Uterus (tissue), 4 donors: ENCODE data around the gene GOLGA7B. TPM values are rescaled to one million over a fixed set of nuclear protein-coding genes. Genes with fewer than 3 reads are reported as not detected.

ENCODE experiments used
- DNase-seq, 2 donors: peaks; one replicate each; pipeline ENCODE4 v3.0.0-alpha.2; 2019 to 2020
- H3K27ac ChIP-seq, 2 donors: fragments of 200-600 bp; sonication (generic); 1 replicate in 1 of 2; 2 replicates in 1 of 2; pipeline ENCODE4 v1.5.1; 2016 to 2018
- H3K27me3 ChIP-seq, 2 donors: fragments of 200-600 bp; sonication (generic); one replicate each; pipeline ENCODE4 v1.5.1; 2018 to 2019; ENCODE audit warnings: control low read depth in 1 of 2
- H3K36me3 ChIP-seq, 2 donors: fragments of 200-600 bp; sonication (generic); one replicate each; pipeline ENCODE4 v1.5.1; 2019; ENCODE audit warnings: control low read depth in 1 of 2
- H3K4me1 ChIP-seq, 2 donors: fragments of 200-600 bp; sonication (generic); one replicate each; pipeline ENCODE4 v1.5.1; 2018 to 2019; ENCODE audit warnings: control low read depth in 1 of 2
- H3K4me3 ChIP-seq, 2 donors: fragments of 200-600 bp; sonication (generic); 1 replicate in 1 of 2; 2 replicates in 1 of 2; pipeline ENCODE4 v1.5.1; 2018 to 2019; ENCODE audit warnings: mild to moderate bottlenecking in 1 of 2
- H3K9me3 ChIP-seq, 2 donors: fragments of 200-600 bp; sonication (generic); one replicate each; pipeline ENCODE4 v1.5.1; 2019; ENCODE audit warnings: control low read depth in 1 of 2
- POLR2A ChIP-seq, 2 donors: fragments of 450-650 bp; IDR thresholded peaks; one replicate each; pipeline ENCODE4 v1.6.1; 2016; ENCODE audit warnings: antibody characterized with exemption in 2 of 2, mild to moderate bottlenecking in 1 of 2, moderate library complexity in 1 of 2
- intact Hi-C: fragments of 100-400 bp; cut with DNase I; formaldehyde crosslinking; loops from one replicate; pipeline ENCODE4 v1.15.1; 2023; ENCODE audit warnings: low total_unique reads
- total RNA-seq, 4 donors: library from RNA; depleted of rRNA in 3 of 4; stranded (reverse); fragments of >200 nt in 3 of 4; gene quantifications; one replicate each; pipeline versions ENCODE4 v1.1.0 to v1.2.4, GENCODE V29; 2014 to 2023
- TF ChIP-seq, protein P1 (sequence below), 4 experiments: fragments of 200-600 bp in 2 of 4; fragments of 450-650 bp in 2 of 4; sonication (generic) in 2 of 4; IDR thresholded peaks; one replicate each; pipeline ENCODE4 v1.5.1; 2016 to 2019; ENCODE audit warnings: antibody characterized with exemption in 4 of 4, mild to moderate bottlenecking in 2 of 4, moderate library complexity in 1 of 4
- donor health status: DM: yes; HTN: yes; CAD: no.

GOLGA7B gene
- total RNA-seq, 4 donors from 2014 or later: 0.09 to 3.1 TPM; not detected in 2

DNA sequence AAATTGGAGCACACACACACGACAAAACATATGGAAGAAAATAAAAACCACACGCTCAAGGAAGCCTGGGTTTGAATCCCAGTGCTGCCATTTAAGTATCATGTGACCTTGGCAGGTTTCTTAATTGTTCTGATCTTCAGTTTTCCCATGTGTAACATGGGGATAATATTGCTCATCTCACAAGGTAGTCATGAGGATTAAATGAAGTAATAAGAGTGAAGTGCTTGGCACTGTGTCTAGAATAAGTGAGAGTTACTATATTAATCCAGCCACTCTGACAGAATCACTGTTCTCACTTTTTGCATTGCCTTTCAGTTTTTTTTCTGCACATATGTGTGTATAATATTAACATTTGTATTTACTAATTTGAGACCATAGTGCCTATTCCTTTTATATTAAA lies 43.3 kb downstream of the GOLGA7B start:
- Histone ChIP-seq H3K36me3 (no peaks in the 10 kb centered on the region), H3K4me3 (no peak overlapping the region), H3K27me3 (no peaks in the 10 kb centered on the region), H3K4me1 (no peaks in the 10 kb centered on the region), H3K27ac (no peak overlapping the region), H3K9me3 (no peaks in the 10 kb centered on the region)
- TF ChIP-seq, protein P1, sequence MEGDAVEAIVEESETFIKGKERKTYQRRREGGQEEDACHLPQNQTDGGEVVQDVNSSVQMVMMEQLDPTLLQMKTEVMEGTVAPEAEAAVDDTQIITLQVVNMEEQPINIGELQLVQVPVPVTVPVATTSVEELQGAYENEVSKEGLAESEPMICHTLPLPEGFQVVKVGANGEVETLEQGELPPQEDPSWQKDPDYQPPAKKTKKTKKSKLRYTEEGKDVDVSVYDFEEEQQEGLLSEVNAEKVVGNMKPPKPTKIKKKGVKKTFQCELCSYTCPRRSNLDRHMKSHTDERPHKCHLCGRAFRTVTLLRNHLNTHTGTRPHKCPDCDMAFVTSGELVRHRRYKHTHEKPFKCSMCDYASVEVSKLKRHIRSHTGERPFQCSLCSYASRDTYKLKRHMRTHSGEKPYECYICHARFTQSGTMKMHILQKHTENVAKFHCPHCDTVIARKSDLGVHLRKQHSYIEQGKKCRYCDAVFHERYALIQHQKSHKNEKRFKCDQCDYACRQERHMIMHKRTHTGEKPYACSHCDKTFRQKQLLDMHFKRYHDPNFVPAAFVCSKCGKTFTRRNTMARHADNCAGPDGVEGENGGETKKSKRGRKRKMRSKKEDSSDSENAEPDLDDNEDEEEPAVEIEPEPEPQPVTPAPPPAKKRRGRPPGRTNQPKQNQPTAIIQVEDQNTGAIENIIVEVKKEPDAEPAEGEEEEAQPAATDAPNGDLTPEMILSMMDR (IDR thresholded peaks at IDR 0.05): no peak
- TF ChIP-seq POLR2A (IDR thresholded peaks at IDR 0.05): no peak
- intact Hi-C loops: no loop called here
- DNase-seq: no peak

- Histone ChIP-seq H3K36me3 (no peaks in the 10 kb centered on the region), H3K4me3 (no peak overlapping the region), H3K27ac (no peak overlapping the region), H3K27me3 (no peaks in the 10 kb centered on the region), H3K9me3 (no peaks in the 10 kb centered on the region), H3K4me1 (no peaks in the 10 kb centered on the region)
- DNase-seq: no peak
- no peak for TF ChIP-seq POLR2A (IDR thresholded peaks at IDR 0.05)
- TF ChIP-seq, protein P1 (IDR thresholded peaks at IDR 0.05): no peak
- intact Hi-C loops: no loop called here
These were observed 44.4 kb downstream of the GOLGA7B start for GRCh38 chr10:97894092-97894491.

DNA sequence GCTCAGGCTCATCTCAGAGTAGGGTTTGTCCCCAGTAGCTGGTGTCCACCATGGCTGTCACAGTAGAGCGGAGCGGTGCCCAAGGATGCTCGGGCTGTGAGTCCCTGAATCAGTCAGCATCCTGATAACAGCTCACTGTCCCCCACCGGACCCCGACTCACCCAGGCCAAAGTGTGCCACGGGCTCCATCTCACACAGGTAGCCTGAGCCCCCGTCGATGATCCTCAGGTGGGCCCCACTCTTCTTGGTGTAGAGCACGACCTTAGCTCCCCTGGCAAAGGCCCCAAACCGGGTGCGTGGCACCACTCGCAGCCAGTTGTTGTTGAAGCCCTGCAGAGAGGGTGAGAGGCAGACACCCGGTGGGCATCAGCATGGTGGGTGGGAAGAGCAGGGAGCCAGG lies 45.4 kb downstream of the GOLGA7B start:
- H3K27me3 ChIP-seq: no peaks in the 10 kb centered on the region
- no peaks in the 10 kb centered on the region for H3K9me3 ChIP-seq
- no peak overlapping the region for H3K4me3 ChIP-seq
- intact Hi-C loops: no loop called here
- TF ChIP-seq, protein P1 (IDR thresholded peaks at IDR 0.05): no peak
- TF ChIP-seq POLR2A (IDR thresholded peaks at IDR 0.05): no peak
- no peaks in the 10 kb centered on the region for H3K4me1 ChIP-seq
- H3K27ac ChIP-seq: no peak overlapping the region
- no peaks in the 10 kb centered on the region for H3K36me3 ChIP-seq
- no peak for DNase-seq

DNA sequence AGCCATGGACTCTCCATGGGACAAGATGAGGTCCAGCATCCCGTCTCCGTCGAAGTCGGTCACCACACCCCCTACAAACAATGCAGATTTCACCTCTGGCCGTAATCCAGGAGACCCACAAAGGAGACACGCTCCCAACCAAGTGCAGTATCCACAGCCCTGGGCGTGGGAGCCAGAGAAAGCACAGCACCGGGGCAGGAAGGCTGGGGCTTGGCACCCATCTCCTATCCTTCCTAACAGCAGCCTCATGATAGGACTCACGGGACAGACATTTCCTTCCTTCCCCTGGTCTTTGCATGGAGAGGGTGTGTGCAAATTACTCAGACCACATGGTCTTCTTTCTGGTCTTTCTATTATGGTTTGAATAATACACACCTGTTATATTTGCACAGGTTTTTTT lies 46.3 kb downstream of the GOLGA7B start:
- Histone ChIP-seq H3K4me1 (no peaks in the 10 kb centered on the region), H3K27me3 (no peaks in the 10 kb centered on the region), H3K9me3 (no peaks in the 10 kb centered on the region), H3K4me3 (no peak overlapping the region), H3K36me3 (no peaks in the 10 kb centered on the region), H3K27ac (no peak overlapping the region)
- no peak for TF ChIP-seq POLR2A (IDR thresholded peaks at IDR 0.05)
- TF ChIP-seq, protein P1 (IDR thresholded peaks at IDR 0.05): no peak
- DNase-seq: no peak
- intact Hi-C loops: no loop called here

DNA sequence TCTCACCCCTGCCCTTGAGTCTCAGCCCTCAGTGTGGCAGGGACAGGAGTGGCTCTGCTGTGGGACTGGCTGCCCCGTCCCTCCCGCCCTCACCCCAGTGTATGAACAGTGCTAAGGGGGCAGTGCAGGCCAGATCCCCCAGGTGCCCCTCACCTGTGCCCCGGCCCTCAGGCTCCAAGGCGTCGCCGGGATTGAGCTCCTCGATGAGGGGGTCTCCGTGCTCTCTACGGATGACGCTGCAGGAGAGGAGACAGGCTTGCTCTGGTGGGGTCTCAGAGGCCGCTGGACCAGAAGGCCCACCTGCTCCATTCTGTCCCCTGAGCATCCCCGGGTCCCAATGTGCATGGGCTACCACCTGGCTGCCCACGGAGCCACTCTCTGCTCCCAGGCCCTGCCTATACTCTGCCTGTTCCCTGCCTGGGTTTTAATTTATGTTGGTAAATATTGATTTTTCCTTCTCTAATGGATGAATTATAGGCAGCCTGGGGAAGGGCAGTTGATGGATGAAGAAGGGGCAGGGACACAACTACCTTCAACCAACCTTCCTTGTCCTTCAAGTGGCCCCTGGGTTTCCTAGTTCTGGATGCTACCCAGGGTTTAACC lies 47.2 kb downstream of the GOLGA7B start:
- no peak overlapping the region for H3K4me3 ChIP-seq
- no peak overlapping the region for H3K27ac ChIP-seq
- H3K9me3 ChIP-seq: no peaks in the 10 kb centered on the region
- H3K36me3 ChIP-seq: no peaks in the 10 kb centered on the region
- intact Hi-C loops: no loop called here
- no peak for DNase-seq
- H3K4me1 ChIP-seq: no peaks in the 10 kb centered on the region
- TF ChIP-seq, protein P1 (IDR thresholded peaks at IDR 0.05): no peak
- no peak for TF ChIP-seq POLR2A (IDR thresholded peaks at IDR 0.05)
- no peaks in the 10 kb centered on the region for H3K27me3 ChIP-seq
